ENCODE results near the gene PLEKHG1.

Gene PLEKHG1

DNA sequence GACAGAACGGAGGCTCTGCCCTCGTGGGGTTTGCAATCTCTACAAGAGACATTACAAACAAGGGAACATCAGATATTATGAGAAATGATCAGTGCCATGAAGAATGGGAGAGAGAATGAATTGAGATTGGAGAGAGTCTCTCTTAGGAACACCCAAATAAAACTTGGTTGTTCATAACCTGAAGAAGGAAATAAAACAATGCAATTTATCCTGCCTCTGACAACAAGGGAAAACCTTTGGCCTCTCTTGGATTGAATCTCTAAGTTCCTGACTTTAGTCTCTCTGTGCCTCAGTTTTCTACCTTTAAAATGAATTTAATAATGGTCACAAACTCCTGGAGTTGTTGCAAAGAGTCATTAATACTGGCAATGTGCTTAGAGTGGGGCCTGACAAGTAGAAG lies 21.1 kb downstream of the PLEKHG1 start:
- no peak for DNase-seq

- no peak for DNase-seq
Measured at GRCh38 chr6:150622476-150622875, 22.8 kb downstream of the PLEKHG1 start.

GRCh38 chr6:150622941-150623874 lies 23.5 kb downstream of the PLEKHG1 start:
- DNase-seq = no peak

GRCh38 chr6:150624191-150624590 lies 24.5 kb downstream of the PLEKHG1 start:
- DNase-seq = no peak

DNA sequence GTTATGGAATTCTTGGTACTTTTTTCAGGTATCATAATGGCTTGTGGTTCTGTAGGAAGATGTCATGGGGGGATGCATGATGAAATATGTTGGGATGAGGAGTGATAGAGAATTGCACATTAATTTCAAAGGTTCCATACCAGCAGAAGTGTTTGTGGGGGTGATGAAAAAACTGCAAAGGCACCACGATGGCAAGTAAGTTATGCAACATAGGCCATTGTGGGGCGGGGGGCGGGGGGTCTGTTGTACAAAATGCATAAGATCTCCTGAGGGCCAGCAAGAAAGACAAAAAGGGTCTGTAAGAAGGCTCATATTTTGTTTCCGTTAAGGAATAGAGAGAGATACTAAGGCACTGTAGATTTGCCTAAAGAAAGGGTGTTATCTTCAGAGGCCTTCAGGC lies 26.2 kb downstream of the PLEKHG1 start:
- no peak for DNase-seq

DNA sequence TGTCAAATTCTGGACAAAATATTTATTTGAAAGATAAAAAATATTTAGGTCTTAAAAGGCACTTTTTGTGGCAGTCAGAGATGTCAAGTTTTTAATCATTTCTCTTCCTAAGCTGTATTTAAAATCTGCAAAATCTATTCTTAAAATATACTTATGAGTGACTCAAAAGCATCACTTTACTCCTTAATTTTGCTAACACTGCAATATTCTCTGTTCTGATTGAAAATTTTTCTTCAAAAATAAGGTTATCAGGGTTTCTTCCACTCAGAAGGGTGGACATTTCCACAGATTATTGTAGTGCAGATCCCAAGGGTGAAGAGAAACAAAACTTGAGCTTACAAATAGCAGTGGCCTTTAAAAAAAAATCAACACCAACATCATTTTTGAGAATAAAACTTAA lies 27.5 kb downstream of the PLEKHG1 start:
- no peak for DNase-seq

DNA sequence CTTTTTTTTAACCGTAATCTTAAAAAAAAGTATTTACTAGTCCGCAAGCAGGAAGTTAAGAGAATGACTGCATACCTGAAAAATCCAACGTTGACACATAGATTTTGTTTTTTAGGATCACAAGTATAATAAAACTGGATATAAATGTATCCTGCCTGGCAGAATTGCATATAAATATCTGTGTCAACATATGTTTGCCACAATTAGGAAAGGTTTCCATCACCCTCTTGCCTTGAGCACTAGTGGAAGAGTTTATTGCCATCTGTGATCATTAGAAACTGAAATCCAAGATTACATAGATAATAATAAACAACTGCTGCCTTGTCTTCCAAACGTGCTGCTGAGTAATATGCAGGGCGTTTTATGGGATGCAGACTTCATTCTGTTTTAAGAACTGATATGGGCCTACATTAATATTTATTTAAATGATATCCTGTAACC lies 27.9 kb downstream of the PLEKHG1 start:
- no peak for DNase-seq

GRCh38 chr6:150628908-150629307 lies 29.2 kb downstream of the PLEKHG1 start:
- no peak for DNase-seq

DNA sequence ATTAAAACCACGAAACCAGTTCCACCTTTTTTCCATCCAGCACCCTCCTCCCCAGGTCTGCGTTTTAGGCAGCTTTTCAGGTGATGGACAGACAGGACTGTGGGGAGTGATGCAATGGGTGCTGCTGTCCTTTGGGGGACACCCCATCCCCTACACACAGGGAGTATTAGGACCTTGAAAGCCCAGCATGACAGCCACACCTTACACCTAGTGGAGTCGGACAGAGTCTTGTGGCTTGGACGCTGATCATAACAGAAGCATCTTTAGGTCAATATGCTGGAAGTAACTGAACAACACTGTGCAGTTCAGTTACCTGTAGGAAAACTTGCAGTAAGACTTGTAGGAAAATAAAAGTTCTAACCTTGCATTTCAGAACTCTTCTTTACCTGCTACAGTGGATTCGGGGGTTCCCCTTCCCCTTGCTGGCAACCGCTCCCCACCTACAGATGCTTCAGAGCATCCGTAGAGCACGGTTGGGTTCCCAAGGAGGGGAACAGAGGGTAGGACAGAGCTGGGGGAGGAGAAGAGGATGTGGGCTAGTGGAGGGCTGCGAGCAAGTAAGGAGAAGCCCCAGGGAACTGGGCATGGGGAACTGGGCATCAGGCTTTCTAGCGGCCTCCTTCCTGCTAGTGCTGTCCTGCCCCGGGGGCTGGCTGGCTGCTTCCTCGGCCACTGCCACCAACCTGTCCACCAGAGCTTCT lies 31.7 kb downstream of the PLEKHG1 start:
- peak; percentile 26 for DNase-seq

- DNase-seq = no peak
Measured at GRCh38 chr6:150631984-150632642, 32.4 kb downstream of the PLEKHG1 start.

GRCh38 chr6:150632785-150633485 lies 33.2 kb downstream of the PLEKHG1 start:
- DNase-seq = no peak

GRCh38 chr6:150633486-150633834 lies 33.8 kb downstream of the PLEKHG1 start:
- DNase-seq = no peak

GRCh38 chr6:150634176-150634963 lies 34.7 kb downstream of the PLEKHG1 start:
- no peak for DNase-seq

DNA sequence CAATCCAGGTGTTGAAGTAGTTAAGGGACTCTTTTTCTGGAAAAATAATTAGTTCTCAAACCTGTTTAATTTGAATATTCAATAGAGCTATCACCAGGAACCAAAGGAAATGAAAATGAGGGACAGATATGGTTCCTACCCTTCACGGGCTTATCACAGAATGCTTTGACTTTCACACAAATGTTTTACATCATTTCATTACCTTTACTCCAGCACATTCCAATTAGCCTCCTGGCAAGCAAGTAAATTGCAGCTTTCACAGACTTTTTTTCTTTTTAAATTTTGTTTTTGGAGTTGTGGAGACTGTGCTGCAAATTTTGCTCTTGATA lies 35.2 kb downstream of the PLEKHG1 start:
- DNase-seq = no peak

- no peak for DNase-seq
Measured at GRCh38 chr6:150635906-150636514, 36.3 kb downstream of the PLEKHG1 start.

GRCh38 chr6:150636808-150637207 lies 37.1 kb downstream of the PLEKHG1 start:
- DNase-seq = no peak

- DNase-seq = no peak
Measured at GRCh38 chr6:150637266-150637665, 37.6 kb downstream of the PLEKHG1 start.

DNA sequence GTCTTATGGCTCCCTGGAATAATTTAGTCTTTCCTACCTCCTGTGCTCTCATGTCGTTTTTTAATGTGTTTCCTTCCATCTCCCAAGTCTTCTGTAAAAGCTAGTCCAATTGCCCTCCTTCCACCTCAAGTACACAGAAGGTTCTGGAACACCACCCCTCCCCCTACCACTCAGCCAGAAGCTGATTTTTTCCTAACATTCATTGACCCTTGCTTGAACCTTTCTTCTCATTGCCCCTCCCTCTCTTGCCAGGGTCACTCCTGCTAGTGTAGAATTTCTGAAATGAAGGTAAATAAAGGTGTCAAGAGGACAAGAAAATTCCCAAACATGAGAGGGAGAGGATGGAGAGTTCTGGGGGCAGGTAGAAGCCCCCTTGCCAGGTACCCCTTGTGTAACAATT lies 38.6 kb downstream of the PLEKHG1 start:
- no peak for DNase-seq

- no peak for DNase-seq
Measured at GRCh38 chr6:150638765-150639164, 39.1 kb downstream of the PLEKHG1 start.

GRCh38 chr6:150639823-150640331 lies 40.2 kb downstream of the PLEKHG1 start:
- no peak for DNase-seq

- DNase-seq = no peak
Measured at GRCh38 chr6:150640556-150641209, 41.0 kb downstream of the PLEKHG1 start.

Measured in stimulated activated naive CD4-positive, alpha-beta T cell treated with Interleukin-2 at 50 U/mL for 16 hours (primary cell).